Left lobe of liver (tissue), 2 donors: ENCODE data around the gene UBE2QL1. TPM values are rescaled to one million over a fixed set of nuclear protein-coding genes. Genes with fewer than 3 reads are reported as not detected.

Source experiments
- ATAC-seq: fragments of 200-7000 bp; cut with Tn5 transposase; one replicate; pipeline ENCODE4 v1.9.1; 2020; ENCODE audit warnings: mild to moderate bottlenecking, moderate library complexity
- DNase-seq: peaks from one replicate; pipeline ENCODE4 v3.0.0-alpha.2; 2020; ENCODE audit warnings: low spot score
- total RNA-seq: library from RNA; stranded (reverse); gene quantifications from one replicate; pipeline ENCODE4 v1.2.1, GENCODE V29; 2021
- donor health status: DM: no; HTN: no; CAD: no; lungs with moderate emphysema.
- donor health status: DM: no; HTN: yes; CAD: no.

Gene UBE2QL1
- total RNA-seq, 1 donor from 2014 or later: 0.38 TPM

- no peak for ATAC-seq
- no peak for DNase-seq
Observed at GRCh38 chr5:6427694-6428093, 21.0 kb upstream of the UBE2QL1 start.

DNA sequence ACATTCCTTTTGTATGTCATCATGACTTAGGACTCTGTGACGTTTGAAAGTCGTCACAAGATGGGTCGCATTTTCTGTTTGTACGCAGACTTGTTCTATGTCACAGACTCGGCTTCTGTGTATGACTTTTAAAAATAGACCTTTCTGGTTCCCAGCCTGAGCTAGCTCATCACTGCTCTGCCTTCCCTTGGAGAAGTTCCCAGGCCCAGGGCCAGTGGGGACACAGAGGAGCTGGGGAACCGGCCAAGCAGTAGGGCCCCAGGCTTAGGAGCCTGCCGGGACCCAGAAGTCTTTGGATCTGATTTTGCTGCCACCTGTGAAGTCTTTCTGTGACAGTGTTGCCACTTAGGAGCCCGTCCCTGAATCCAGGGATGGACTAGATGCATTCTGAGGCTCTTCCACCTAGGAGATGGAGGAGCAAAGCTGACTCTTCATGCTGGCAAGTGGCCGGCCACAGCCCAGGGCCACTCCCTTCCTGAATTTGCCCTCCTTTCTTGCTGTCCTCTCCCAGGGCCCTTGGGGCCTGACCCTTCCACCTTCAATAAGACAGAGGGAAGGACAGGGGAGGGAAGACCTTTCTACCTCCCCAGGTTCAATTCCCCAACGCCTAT is 18.1 kb upstream of the UBE2QL1 start:
- no peak for DNase-seq
- no peak for ATAC-seq

DNA sequence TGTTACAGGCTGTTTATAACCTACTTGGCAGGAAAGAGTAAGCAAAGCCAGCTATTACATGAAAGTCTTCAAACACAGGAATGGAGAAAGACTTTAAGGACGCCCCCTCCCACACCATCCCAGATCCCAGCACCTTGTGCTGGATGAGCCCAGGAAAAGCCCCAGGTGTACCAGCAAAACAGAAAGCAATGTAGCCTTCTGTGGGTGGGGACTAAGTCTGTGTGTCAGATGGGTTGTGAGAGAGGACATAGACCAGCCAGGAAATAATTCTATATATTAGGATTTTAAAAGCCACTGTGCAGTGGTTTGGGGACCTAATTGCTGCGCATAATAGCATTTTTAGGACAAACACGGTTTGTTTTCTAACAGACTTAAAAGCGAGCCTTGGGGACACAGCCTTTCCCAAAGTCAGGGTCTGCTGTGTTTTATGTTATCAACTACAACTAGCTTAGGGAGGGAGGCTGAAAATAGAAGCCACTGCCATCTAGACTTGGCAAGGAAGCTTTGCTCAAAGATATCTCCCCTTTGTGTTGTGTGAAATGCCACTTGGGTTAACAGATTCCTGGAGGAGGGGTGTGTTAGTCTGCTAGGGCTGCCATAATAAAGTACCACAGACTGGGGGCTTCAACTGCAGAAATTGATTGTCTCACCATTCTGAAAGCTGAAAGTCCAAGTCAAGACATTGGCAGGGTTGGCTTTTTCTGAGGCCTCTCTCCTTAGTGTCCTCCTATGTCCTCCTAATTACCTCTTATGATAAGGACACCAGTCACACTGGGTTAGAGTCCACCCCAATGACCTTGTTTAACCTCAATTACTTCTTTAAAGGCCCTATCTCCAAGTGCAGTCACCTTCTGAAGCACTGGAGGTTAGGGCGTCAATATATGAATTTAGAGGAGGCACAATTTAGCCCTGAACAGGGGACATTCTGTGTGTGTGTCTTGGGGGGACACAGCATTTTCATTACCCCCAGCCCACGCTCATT is 17.2 kb upstream of the UBE2QL1 start:
- ATAC-seq (no peak), DNase-seq (no peak)

DNA sequence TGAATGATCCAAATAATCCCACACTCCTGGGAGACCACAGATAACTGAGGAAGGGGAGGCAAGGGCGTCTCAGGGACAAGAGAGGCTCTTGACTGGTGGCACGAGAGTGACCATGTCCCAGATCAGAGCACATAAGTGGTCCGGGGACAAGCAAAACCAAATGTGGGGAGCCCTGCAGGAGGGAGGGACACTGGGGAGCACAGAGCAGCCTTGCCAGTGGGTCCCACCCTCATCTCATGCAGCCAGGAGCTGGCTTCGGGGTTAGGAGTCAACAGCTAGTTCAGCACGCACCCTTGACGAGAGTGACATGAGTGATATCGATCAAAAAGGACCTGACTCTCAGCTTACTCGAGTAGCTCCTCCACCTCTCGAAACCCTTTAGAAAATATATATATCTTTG is 16.5 kb upstream of the UBE2QL1 start:
- DNase-seq: no peak
- ATAC-seq: no peak

GRCh38 chr5:6434731-6435130 is 13.9 kb upstream of the UBE2QL1 start:
- no peak for DNase-seq
- ATAC-seq: no peak

GRCh38 chr5:6435356-6435755 is 13.3 kb upstream of the UBE2QL1 start:
- DNase-seq (peak; percentile 49), ATAC-seq (peak; percentile 82)

- no peak for DNase-seq
Observed at GRCh38 chr5:6436715-6437331, 11.8 kb upstream of the UBE2QL1 start.

DNA sequence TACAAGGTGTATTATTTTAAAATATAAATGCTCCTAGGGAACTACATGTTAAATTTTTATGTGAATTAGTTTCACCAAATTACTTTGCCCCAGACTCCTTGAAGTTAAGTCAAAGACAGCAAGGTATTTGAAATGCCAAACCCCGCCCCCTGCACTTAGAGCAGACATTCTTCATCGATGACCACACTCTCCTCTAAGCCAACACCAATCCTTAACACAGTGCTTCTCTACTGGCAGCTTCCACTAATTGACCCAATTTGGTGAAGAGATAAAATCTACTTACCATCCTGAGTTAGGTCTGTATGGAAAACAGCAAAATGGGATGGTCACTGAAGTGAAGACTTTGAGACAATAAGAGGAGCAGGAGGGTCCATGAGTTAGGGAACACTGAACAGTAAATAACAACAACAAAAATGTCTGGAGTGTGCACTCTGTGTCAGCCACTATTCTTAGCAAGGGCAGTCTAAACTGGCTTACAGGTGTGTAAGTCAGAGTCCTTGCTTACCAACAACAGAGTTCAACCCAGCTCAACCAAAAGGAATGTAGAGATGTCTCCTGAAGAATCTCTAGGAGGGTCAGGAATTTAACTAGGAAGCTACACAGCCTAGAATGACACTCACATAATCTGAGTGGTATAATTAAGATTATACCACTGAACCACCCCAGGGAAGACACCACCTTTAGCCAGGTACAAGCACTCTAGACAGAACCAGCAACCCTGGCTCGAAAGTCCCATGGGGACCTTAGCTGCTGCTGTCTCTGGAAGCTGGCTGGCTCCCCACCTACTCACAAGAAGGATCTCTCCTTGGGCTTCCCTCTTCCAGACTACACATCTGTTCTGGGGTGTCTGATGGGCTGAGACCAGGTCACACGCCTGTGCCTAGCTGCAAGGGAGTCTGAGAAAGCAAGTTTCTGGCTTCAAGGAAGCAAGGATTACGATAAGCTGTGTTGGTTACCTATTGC is 8.8 kb upstream of the UBE2QL1 start:
- ATAC-seq (no peak), DNase-seq (no peak)

More at GRCh38 chr5:6436715-6437331, 11.8 kb upstream of the UBE2QL1 start:
- no peak for ATAC-seq

DNA sequence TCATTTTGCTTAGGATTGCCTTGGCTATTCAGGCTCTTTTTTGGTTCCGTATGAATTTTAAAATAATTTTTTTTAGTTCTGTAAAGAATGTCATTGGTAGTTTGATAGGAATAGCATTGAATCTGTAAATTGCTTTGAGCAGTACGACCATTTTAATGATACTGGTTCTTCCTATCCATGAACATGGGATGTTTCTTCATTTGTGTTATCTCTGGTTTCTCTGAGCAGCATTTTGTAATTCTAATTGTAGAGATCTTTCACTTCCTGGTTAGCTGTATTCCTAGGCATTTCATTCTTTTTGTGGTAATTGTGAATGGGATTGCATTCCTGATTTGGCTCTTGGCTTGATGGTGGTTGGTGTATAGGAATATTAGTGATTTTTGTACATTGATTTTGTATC is 6.3 kb upstream of the UBE2QL1 start:
- DNase-seq (no peak), ATAC-seq (no peak)

DNA sequence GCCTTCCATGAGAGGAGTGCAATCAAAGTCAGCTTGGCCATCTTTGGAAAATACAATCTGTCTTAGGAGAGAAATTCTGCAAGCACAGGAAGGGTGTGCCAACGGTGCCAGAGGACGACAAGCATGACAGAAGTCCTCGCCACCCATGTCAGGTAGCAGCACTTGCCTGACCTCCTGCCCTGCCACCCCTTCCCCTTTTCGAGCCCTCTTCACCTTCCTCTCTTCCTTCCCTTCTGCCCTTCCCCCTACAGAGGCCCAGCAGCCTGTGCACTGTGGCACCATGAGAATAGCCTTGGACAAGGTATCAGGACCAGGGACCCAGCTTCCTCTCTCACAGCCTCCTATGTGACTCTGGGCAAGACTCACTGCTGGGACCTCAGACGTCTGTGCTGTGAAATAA is 5.3 kb upstream of the UBE2QL1 start:
- ATAC-seq (no peak), DNase-seq (no peak)

DNA sequence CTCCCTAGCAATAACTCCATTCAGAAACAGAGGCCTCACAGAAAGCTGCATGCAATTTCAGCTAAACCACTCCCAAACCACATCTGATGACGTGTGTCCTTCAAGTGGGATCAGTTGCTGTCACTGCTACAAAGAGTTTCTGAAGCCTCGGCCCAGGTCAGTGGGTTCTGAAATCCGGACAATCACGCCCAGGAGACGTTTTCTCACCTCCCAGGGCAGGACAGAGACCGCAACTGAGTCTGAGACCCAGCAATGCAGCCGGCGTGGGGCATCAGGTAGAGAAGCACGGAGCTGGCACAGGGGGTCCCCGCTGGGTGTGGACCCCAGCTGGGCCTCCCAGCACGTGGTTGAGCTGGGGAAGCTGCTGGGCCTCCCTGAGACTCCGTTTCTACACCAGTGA is 2.6 kb upstream of the UBE2QL1 start:
- DNase-seq: no peak
- no peak for ATAC-seq

- DNase-seq: no peak
- ATAC-seq: no peak
Observed at GRCh38 chr5:6446626-6447309, 1.9 kb upstream of the UBE2QL1 start.

DNA sequence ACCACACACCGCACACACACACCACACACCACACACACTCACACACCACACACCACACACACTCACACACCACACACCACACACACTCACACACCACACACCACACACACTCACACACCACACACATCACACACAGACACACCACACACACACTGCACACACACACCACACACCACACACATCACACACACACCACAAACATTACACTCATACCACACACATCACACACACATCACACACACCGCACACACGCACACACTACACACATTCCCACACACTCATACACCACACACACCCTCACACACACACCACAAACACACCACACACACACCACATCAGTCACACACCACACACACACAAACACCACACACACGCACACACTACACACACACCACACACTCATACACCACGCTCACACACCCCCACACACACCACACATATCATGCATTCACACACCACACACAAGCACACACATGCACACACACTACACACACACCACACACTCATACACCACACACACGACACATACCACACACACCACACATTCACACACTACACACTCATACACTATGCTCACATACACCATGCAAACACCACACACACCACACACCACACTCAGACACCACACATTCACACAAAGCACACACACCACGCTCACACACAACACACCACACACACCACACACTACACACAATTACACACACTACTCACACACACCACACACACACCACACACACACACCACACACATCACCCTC is 1.1 kb upstream of the UBE2QL1 start:
- no peak for ATAC-seq
- no peak for DNase-seq

- DNase-seq: no peak
- ATAC-seq: no peak
Observed at GRCh38 chr5:6448141-6448491, 543 bp upstream of the UBE2QL1 start.

- no peak for DNase-seq
- ATAC-seq: no peak
Observed at GRCh38 chr5:6449465-6450158, 953 bp downstream of the UBE2QL1 start.

DNA sequence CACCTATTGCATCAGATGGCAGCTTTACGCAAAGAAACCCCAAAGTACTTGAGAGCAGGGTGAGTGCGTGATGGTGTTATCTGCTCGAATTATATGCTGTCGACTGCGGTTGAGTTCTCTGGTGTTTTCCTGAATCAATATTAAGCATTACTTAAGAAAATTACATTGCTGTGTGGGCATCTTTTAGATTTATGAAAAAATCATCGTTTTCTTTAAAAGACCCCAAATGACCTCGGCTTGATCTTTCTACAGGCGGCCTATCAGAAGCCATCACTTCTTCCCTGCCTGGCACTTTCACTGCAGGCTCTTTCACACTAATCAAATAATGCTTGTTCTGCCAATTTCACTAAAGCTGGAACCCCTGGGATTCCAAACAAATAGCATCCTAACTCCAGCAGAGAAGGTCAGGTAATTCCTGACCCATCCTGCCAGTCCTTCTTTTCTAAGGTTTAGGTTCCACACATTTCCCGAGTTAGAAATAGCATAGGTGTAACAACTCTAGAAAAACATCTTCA is 1.7 kb downstream of the UBE2QL1 start:
- no peak for DNase-seq
- peak; percentile 24 for ATAC-seq

DNA sequence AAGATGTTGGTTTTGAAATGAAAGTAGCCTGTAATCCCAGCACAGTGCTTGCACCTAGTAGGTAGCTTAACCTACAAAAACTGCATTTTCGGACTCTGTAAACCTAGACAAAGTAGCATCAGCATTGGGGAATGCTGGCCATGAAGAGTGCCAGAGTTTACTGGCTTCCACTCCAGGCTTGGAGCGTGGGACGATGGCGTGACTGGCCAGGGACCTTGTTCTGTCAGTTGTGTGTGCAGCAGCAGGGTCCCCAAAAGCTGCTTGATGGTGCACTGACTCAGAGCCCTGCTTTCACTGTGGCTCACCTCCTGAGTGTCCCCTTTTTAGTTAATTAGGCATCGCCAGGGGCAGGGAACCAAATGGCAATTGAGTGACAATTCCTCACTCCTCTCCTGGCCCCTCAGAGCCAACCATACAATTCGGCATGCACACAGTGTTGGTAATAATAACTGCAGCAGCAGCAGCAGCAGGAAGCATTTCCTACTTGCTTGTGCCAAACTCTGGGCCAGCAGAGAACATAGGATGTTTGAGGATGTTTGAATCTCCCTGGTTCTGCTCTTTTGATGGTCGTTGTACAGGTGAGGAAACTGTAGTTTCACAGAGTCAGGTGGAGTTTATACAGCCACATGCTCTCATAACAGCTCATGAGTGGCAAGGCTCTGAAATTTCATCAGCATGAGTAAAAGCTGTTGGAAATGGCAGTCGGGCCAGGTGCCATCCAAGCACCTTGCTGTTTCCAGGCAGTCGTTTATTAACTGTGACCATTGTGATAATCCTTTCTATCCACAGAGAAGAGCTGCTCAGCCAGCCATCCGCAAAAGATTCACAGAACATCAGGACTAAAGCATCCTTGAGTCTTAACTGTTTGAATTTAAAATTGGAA is 4.2 kb downstream of the UBE2QL1 start:
- no peak for DNase-seq
- ATAC-seq: no peak
